ENCODE results near the gene LRP1B.
"Not testable (repeated sequence)": the region's sequence is repeated elsewhere in the genome, so short reads cannot be mapped to it uniquely, and the experiment has no call there.

Gene LRP1B

GRCh38 chr2:140344838-140345237 is 1786.0 kb downstream of the LRP1B start:
- DNase-seq (ENCODE audit: low spot score) = no peak

GRCh38 chr2:140344266-140344665 is 1786.5 kb downstream of the LRP1B start:
- DNase-seq (ENCODE audit: low spot score) = not testable (repeated sequence)

More at GRCh38 chr2:140344838-140345237, 1786.0 kb downstream of the LRP1B start:
- no peak for TF ChIP-seq CTCF (IDR thresholded peaks at IDR 0.05; ENCODE audit: extremely low read depth, missing control alignments)

GRCh38 chr2:140338795-140339194 is 1792.0 kb downstream of the LRP1B start:
- DNase-seq (ENCODE audit: low spot score) = no peak
- TF ChIP-seq CTCF (IDR thresholded peaks at IDR 0.05; ENCODE audit: extremely low read depth, missing control alignments) = no peak

- DNase-seq (ENCODE audit: low spot score) = no peak
- no peak for TF ChIP-seq CTCF (IDR thresholded peaks at IDR 0.05; ENCODE audit: extremely low read depth, missing control alignments)
These were observed 1793.8 kb downstream of the LRP1B start for GRCh38 chr2:140337061-140337460.

- no peak for TF ChIP-seq CTCF (IDR thresholded peaks at IDR 0.05; ENCODE audit: extremely low read depth, missing control alignments)
These were observed 1814.5 kb downstream of the LRP1B start for GRCh38 chr2:140316345-140316744.

GRCh38 chr2:140311905-140312304 is 1818.9 kb downstream of the LRP1B start:
- no peak for TF ChIP-seq CTCF (IDR thresholded peaks at IDR 0.05; ENCODE audit: extremely low read depth, missing control alignments)

More at GRCh38 chr2:140316345-140316744, 1814.5 kb downstream of the LRP1B start:
- DNase-seq (ENCODE audit: low spot score) = no peak

GRCh38 chr2:140308706-140309105 is 1822.1 kb downstream of the LRP1B start:
- no peak for DNase-seq (ENCODE audit: low spot score)
- TF ChIP-seq CTCF (IDR thresholded peaks at IDR 0.05; ENCODE audit: extremely low read depth, missing control alignments) = no peak

More at GRCh38 chr2:140311905-140312304, 1818.9 kb downstream of the LRP1B start:
- DNase-seq (ENCODE audit: low spot score) = no peak

- no peak for TF ChIP-seq CTCF (IDR thresholded peaks at IDR 0.05; ENCODE audit: extremely low read depth, missing control alignments)
- no peak for DNase-seq (ENCODE audit: low spot score)
These were observed 1823.3 kb downstream of the LRP1B start for GRCh38 chr2:140307532-140307931.

Data from GM20000 (cell line).